MM.1S (cell line): ENCODE data around the gene FHDC1.

Experiments
- CTCF ChIP-seq: fragments of 300-600 bp; sonication (generic); IDR thresholded peaks from 2 replicates; pipeline ENCODE4 v1.5.1; 2016; ENCODE audit warnings: antibody characterized with exemption, low read length, mixed read lengths
- EZH2 ChIP-seq: fragments of 300-600 bp; sonication (generic); optimal IDR thresholded peaks from 2 replicates; pipeline ENCODE3; 2017; ENCODE audit warnings: low read depth, mild to moderate bottlenecking, antibody characterized with exemption, low read length, mixed read lengths
- EZH2phosphoT487 ChIP-seq: fragments of 300-600 bp; sonication (generic); IDR thresholded peaks from 2 replicates; pipeline ENCODE4 v1.6.1; 2018; ENCODE audit warnings: antibody characterized with exemption, low read length

GRCh38 chr4:152927737-152928136 is 8.4 kb upstream of the FHDC1 start:
- TF ChIP-seq CTCF = no peak
- TF ChIP-seq EZH2phosphoT487 = no peak
- no peak for TF ChIP-seq EZH2
